ENCODE measurements around the gene ASS1. TPM values are rescaled to one million over a fixed set of nuclear protein-coding genes. Genes with fewer than 3 reads are reported as not detected.

ASS1 gene
- total and polyA plus RNA-seq, 9 donors = 63.4 to 238 (median 87.0) TPM

DNA sequence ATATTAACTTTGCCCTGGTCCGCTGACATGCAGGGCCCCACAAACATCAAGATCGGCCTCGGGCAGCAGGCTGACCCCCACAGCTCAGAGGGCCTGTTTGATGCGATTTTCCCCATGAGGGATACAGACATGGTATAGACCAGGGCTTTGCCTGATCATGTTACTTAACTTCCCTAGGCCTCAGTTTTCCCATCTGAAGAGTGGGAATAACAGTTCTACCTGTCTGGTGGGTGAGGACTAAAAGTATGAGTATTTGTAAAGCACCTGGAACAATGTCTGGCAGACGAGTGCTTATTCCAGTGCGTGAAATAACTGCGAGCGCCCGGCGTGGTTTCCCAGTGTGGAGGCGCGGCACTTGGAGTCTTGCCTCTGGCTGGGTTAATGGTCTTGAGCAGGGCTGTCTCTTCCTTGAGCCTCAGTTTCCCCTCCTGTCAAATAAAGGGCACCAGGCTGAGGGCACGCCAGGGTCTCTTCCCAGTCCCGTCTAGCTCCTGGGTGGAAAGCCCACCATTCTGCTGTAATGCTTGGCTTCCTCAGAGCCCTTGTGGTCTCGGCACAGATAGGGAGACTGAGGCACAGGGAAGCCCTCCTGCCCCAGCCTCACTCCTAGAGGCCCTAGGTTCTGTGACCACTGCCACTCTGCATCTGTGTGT lies 47.2 kb downstream of the ASS1 start:
- whole genome bisulfite sequencing, 3 donors = 94 to 96% (median 95%) methylated on average over 13 to 15 of the region's 15 CpGs
- intact Hi-C loops (cut with DNase I) = no loop called here
- H3K36me3 ChIP-seq = no peaks in the 10 kb centered on the region

DNA sequence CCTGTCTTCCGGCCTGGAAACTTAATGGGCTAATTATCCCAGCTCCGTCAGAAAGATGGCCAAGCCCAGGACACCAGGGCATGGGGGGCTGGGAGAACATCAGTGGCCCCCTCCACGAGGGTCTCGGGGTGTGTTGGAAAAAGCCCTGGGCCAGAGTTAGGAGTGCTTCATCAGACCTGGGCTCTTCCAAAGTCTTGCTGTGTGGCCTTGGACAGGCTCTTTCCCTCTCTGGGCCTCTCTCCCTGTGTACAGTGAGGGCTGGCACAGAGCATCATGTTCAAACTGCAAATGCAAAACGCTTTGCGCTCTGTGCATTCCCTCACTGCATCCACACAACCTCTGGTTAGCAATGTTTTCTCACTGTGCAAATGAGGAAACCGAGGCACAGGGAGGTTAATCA lies 48.3 kb downstream of the ASS1 start:
- Histone ChIP-seq H3K27ac (no peak overlapping the region), H3K4me3 (no peak overlapping the region), H3K4me1 (ENCODE audit: insufficient read depth) (no peaks in the 10 kb centered on the region), H3K9me3 (peaks cover 0 to 5% of the 10 kb centered on the region in 2 donors), H3K27me3 (no peaks in the 10 kb centered on the region), H3K36me3 (no peaks in the 10 kb centered on the region)
- TF ChIP-seq EP300 (IDR thresholded peaks at IDR 0.05) (no peak), POLR2A (IDR thresholded peaks at IDR 0.05) (no peak)
- TF ChIP-seq, protein P1, sequence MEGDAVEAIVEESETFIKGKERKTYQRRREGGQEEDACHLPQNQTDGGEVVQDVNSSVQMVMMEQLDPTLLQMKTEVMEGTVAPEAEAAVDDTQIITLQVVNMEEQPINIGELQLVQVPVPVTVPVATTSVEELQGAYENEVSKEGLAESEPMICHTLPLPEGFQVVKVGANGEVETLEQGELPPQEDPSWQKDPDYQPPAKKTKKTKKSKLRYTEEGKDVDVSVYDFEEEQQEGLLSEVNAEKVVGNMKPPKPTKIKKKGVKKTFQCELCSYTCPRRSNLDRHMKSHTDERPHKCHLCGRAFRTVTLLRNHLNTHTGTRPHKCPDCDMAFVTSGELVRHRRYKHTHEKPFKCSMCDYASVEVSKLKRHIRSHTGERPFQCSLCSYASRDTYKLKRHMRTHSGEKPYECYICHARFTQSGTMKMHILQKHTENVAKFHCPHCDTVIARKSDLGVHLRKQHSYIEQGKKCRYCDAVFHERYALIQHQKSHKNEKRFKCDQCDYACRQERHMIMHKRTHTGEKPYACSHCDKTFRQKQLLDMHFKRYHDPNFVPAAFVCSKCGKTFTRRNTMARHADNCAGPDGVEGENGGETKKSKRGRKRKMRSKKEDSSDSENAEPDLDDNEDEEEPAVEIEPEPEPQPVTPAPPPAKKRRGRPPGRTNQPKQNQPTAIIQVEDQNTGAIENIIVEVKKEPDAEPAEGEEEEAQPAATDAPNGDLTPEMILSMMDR (IDR thresholded peaks at IDR 0.05) = no peak
- intact Hi-C loops (cut with DNase I) = no loop called here
- 89 to 96% (median 92%) methylated on average over 7 of the region's 7 CpGs for WGBS, 3 donors
- no peak for DNase-seq

More for the DNA sequence above, 47.2 kb downstream of the ASS1 start:
- H3K4me3 ChIP-seq = no peak overlapping the region
- no peaks in the 10 kb centered on the region for H3K4me1 ChIP-seq (ENCODE audit: insufficient read depth)
- no peak overlapping the region for H3K27ac ChIP-seq
- DNase-seq = peak in 1 of 5 donors; percentile 3
- TF ChIP-seq POLR2A (IDR thresholded peaks at IDR 0.05) (no peak), EP300 (IDR thresholded peaks at IDR 0.05) (no peak)
- TF ChIP-seq, protein P1 (IDR thresholded peaks at IDR 0.05) = no peak
- H3K9me3 ChIP-seq = peaks cover 0 to 5% of the 10 kb centered on the region in 2 donors
- no peaks in the 10 kb centered on the region for H3K27me3 ChIP-seq

DNA sequence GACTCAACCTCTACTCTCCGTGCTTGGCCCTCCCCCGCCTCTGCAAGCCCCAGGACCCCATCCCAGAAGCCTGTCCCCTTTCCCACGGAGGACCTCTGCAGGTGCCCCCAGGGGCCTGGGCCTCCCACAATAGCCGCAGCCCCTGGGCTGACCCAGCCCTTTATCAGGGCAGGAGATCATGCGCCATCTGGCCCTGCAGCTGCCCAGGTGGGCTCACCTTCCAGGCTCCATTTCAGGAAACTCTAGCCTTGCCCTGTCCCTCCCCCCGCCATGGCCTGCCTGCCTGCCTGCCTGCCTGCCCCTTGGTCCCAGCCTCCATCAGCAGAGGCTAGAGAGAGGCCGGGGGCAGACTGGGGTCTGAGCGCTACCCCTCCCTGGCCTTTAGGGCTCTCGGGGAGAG lies 48.7 kb downstream of the ASS1 start:
- H3K4me1 ChIP-seq (ENCODE audit: insufficient read depth) = no peaks in the 10 kb centered on the region
- WGBS, 3 donors = 82 to 86% (median 86%) methylated on average over 9 of the region's 9 CpGs
- intact Hi-C loops (cut with DNase I) = no loop called here
- H3K9me3 ChIP-seq = peaks cover 0 to 5% of the 10 kb centered on the region in 2 donors
- H3K27ac ChIP-seq = no peak overlapping the region
- H3K27me3 ChIP-seq = no peaks in the 10 kb centered on the region
- TF ChIP-seq EP300 (IDR thresholded peaks at IDR 0.05) (no peak), POLR2A (IDR thresholded peaks at IDR 0.05) (no peak)
- TF ChIP-seq, protein P1 (IDR thresholded peaks at IDR 0.05) = no peak
- H3K36me3 ChIP-seq = no peaks in the 10 kb centered on the region
- H3K4me3 ChIP-seq = no peak overlapping the region
- no peak for DNase-seq

DNA sequence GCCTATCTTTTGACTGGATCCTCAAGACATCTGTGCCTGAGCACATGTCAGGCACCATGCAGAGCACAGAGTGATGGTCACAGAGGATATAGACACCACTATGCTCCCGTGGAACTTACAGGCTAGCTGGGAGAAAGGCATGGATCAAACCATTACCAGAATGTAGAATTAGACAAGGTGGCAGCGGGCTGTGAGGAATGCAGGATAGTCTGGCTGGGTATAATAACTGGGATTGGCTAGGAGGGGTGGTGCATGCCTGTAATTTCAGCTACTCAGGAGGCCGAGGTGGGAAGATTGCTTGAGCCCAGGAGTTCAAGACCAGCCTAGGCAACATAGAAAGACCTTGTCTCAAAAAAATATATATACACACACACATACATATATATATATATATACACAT lies 50.3 kb downstream of the ASS1 start:
- H3K9me3 ChIP-seq = peaks cover 0 to 5% of the 10 kb centered on the region in 2 donors
- no peaks in the 10 kb centered on the region for H3K27me3 ChIP-seq
- no peak for DNase-seq
- H3K4me1 ChIP-seq (ENCODE audit: insufficient read depth) = no peaks in the 10 kb centered on the region
- H3K36me3 ChIP-seq = no peaks in the 10 kb centered on the region
- intact Hi-C loops (cut with DNase I) = no loop called here
- 93 to 98% (median 97%) methylated on average over 3 of the region's 3 CpGs for WGBS, 3 donors
- TF ChIP-seq EP300 (IDR thresholded peaks at IDR 0.05) = no peak
- H3K27ac ChIP-seq = no peak overlapping the region
- H3K4me3 ChIP-seq = no peak overlapping the region

DNA sequence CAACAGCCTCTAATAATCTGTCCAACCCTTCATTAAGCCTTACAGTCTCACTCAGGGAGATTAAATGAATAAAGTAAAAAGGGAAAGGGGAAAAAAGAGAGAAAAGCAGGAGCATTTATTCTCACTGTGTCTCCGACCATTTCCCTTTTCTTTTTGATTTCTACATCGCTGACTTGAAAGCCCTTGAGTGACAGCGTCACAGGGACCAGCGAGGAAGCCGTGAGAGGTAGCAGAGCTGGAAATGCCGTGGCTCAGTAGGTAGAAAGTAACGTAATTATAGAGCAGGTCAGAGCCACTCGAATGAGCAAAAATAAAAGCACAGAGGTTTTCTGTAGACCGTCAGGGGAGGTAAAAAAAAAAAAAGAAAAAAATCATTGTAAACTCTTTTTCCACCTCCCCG lies 52.4 kb downstream of the ASS1 start:
- TF ChIP-seq EP300 (IDR thresholded peaks at IDR 0.05) = no peak
- Histone ChIP-seq H3K4me1 (ENCODE audit: insufficient read depth) (no peaks in the 10 kb centered on the region), H3K4me3 (no peak overlapping the region), H3K36me3 (no peaks in the 10 kb centered on the region), H3K9me3 (peaks cover 0 to 5% of the 10 kb centered on the region in 2 donors), H3K27ac (no peak overlapping the region), H3K27me3 (no peaks in the 10 kb centered on the region)
- DNase-seq = no peak
- intact Hi-C loops (cut with DNase I) = no loop called here
- WGBS, 3 donors = 91 to 94% (median 92%) methylated on average over 10 of the region's 10 CpGs
